HG03521 (cell line): ENCODE measurements around the gene CCDC50.

ENCODE experiments used
- ATAC-seq: cut with Tn5 transposase; IDR thresholded peaks from one replicate; pipeline ENCODE4 v1.9.1; 2021; ENCODE audit warnings: mild to moderate bottlenecking, moderate library complexity; ENCODE audit not compliant: unreplicated experiment

CCDC50 gene

DNA sequence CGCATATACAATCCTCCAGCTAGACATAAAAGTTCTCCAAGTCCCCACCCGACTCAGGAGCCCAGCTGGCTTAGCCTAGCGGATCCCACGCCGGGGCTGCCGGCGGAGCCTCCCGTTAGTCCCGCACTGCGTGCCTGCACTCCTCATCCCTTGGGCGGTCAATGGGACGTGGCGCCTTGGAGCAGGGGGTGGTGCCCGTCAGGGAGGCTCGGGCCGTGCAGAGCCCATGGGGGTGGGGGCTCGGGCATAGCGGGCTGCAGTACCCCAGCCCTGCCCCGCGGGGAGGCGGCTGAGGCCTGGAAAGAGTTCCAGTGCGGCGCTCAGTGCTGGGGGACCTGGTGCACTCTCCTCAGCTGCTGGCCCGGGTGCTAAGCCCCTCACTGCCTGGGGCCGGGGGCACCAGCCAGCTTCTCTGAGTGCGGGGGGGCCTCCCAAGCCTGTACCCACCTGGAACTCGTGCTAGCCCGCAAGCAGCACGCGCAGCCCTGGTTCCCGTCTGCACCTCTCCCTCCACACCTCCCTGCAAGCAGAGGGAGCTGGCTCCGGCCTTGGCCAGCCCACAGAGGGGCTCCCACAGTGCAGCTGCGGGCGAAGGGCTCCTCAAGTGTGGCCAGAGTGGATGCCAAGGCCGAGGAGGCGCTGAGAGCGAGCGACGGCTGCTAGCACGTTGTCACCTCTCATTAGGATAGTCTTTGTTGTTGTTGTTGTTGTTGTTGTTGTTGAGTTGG, 12.2 kb upstream of the CCDC50 start:
- no peak for ATAC-seq

DNA sequence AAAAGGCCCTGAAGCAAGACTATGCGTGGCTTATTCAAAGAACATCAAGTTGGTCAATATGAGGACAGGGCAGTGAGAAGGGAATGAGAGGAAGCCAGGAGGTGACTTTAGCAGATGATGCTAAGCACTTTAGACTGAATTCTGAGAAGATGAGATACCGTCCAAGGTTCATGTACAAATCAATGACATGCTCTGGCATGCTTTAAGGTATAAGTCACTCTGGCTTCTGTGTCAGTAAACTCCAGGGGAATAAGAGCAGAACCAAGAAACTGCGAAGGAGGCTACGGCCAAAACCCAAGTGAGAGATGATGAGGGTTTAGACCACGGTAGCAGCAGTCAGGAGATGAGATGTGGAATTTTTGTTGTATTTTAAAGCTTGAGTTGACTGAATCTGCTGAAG, 8.9 kb upstream of the CCDC50 start:
- no peak for ATAC-seq

DNA sequence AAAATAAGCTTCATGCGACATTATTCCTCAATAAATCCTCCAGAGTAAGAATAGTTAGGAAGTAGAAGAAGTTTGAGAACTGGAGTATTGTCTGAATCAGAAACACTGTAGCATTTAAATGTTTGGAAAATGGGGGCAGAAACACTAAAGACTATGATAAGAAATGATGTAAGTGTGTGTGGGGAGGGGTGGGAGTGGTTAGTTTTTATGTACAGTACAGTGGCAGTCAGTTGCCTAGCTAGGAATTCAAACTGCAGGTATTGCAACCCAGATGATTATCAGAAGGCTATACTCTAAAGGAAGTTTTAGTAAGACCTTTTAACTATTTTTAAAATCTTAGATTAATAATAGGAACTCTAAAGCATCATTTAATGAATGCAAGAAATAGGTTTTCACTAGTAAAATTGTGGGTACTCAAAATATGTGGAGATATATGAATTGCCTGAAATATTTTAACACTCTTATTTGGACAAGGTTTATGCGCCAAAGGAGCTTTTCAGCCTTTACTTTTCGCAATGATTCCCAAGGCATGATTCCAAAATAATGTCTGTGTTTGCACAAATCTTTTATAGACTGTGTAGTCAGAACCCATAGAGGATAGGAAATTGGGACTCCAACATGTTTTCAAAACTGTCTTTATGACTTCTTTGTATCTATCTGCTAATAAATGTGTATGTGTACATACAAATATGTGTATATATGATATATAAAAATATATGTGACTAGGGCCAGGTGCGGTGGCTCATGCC, 8.0 kb upstream of the CCDC50 start:
- no peak for ATAC-seq

DNA sequence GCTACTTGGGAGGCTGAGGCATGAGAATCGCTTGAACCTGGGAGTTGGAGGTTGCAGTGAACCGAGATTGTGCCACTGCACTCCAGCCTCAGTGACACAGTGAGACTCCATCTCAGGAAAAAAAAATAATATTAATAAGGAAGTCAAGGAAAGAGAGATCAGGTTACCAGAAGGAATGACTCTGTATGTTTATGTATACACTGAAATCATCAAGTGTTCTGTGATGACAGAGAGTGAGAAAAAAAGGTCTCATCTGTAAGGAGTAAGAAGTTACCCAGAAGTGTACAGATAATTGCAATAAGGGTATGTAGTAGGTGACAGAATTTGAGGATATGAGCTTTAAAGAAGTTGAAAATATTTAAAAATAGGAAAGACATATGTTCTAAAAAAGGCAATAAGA, 4.3 kb upstream of the CCDC50 start:
- ATAC-seq: no peak

DNA sequence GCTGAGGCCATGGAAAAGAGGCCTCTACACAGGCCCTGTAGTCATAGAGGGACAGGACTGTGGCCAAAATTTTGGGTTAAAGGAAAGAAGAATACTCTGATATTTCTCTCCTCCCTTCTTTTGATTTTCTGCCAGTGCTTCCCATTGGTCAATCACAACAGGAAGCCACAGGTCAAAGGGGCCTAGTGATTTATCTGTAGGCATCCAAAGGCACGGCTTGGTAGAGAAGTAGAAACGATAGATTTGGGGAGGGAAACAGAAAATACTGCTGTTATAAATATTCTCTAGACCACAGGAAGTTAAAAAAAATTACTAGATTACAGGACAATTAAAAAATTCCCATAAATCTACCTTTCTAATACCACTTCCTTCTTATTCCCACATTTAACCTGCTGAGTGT, 1.7 kb upstream of the CCDC50 start:
- ATAC-seq: no peak

DNA sequence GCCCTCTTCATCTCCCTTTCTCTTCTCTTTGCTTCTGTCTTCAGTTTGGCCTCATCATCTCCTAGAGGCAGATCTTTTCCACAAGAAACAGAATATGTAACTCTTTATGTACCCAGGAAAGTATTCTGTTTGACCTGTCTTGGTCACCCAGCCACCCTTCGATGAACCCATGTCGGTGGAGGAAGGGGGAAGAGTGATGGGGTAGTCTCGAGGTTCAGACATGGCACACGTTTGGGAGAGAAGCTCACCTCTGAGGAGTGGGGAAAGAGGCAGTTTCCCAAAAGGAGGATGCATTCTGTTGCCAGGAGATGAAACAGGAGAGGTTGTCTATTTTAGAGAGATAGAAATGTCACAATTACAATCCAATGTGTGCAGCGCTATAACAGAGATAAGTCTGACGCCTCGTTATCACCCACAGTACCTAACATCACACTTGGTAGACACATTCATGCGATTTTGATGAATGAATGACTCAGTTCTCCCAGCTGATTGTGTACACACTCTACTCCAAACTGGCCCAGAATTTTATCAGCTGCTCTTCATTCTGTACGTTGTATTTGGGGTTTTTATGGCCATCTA, 722 bp upstream of the CCDC50 start:
- no peak for ATAC-seq

DNA sequence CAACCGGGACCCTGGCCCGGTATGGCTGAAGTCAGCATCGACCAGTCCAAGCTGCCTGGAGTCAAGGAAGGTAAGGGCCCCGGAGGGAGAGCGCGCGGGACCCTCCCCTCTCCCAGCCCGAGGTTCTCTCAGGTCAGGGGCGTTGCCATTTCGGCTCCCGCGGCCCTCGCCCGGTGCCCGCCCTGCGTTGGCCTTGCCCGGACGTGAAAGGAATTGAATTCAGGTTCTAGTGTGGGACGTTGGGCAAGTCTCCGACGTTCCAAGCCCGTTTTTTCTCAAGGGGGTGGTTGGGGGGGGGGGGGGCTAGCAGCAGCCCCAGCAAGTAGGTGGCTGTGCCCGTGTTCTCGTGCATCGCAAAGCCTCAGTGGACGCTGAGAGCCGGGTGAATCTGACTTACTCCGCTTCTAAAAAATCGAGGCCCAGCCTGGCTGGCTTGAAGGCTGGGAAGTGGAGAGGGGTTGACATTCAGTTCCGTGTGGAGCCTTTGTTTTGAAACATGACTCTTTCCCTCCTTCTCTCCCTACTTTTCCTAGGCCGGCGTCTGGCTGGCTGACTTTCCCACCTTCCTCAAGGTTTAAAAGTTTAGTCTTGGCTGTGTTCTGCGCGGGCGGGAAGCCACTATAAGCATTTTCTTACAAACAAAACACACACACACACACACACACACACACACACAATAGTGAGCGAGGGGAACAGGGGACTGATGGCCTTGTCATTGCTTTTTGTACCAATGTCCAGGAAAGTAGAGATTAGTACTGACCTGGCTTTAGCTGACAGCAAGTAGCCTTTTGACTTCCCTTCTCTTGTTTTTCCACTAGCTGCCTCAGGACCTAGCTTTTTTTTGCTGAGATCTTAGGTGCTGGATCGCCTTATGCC, 698 bp downstream of the CCDC50 start, which contains the start of gene UTS2B:
Gene UTS2B (minus strand): TSS at position 873 of the 876 bp plus-strand sequence. CDS start 48,337 bp downstream, outside the sequence.
- peak; percentile 18 for ATAC-seq

DNA sequence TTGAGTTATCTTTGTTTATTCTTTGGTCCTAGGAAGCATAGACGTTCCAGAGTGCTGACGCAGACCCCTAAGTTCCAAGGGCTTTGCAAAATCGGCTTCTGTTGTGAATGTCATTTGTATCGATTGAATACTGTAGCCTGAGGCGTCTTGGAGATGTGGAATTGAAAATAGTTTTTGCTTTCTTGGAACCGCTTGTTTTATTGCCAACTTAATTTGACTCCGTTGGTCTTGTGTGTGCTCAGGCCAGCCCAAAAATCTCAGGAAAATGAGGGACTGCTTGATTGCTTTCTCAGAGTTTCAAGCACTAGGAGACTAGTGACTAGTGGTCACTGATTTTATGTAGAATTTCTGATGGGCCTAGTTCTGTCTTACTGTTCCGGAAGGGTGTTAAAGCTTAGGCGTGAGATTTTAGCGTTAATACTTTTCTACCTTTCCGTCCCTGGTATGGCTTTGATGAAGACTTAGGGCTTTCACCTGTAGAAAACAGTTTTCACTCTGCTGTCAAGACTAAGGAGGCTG, 1.4 kb downstream of the CCDC50 start:
- ATAC-seq: no peak

DNA sequence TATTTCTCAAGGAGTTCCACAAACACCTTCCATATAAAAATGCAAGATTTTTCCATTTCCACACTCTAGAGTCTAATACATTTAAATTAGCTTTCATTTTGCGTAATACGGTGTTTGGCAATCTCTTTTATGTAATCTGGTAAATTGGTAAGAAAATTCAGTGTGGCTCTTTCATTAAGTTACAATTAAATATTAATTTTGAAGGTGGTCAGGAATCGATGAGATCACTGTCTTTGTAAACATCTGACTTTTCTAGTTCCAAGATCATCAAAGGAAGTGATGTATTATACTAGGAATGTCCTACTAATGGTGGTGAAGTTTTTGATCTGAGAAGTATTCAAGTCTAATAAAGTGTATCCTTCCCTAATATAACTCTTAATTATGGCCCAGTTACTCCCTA, 2.2 kb downstream of the CCDC50 start:
- ATAC-seq: no peak

DNA sequence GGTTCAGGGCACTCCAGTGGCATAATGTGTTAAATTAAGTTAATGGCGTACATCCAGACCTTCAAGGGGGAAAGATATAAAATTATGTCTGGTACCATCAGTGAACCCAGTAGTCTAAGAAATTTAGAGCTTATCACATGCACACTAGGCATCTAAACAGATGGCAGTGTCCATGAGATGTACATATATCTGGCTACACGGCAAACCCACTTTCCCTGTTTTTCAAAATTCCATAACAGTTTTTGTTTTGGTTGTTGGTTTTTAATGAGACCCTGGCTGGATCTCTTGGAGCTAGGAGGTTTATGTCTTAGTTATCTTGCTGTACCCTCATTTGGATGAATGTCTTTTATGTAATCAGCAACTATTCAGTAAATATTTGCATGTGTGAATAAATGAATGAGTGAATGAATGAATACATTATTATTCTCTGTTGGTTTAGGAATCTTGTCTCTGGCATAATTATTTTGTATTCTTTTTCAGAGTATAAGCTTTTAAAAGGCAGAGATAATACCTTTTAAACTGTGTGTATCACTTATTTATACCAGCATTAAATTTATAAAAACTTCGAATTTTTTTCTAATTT, 4.2 kb downstream of the CCDC50 start:
- no peak for ATAC-seq

DNA sequence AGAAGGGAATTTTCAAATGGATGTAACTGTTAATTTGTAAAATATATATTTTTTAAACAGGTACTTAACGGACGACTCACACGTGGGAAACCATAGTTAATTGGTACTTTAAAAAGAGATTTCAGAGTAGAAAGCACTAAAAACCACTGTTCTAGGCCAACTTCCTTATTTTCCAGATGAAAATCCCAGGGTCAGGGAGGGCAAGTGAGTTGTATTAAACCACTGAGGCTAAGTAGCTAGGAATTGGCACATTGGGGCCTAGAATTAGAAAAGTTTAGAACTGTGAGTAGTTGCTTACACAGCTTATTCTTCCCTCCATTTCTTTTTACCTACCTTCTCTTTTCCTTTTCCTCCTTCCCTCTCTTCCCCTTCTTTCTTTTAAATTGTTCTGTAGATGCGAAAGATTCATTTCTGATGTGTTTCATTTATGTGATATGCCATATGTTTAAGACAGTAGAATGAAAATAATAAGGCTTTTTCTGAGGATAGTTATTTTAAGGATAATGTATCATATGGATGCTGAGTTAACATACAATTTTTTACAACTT, 5.2 kb downstream of the CCDC50 start:
- no peak for ATAC-seq

DNA sequence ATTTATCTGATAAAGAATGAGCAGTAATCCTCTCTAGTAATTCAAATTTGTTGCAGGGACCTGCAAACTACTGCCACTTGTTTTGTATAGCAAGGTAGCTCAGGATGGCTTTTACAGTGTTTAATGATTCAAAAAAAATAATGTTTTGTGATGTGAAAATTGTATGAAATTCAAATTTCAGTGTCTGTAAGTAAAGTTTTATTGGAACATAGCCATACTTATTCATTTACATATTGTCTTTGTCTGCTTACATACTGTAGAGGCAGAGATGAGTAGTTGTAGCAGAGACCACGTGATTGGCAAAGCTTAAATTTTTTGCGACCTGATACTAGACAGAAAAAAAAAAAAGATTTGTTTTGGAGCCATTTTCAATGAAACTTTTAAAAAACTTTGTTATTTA, 7.6 kb downstream of the CCDC50 start:
- ATAC-seq: no peak

DNA sequence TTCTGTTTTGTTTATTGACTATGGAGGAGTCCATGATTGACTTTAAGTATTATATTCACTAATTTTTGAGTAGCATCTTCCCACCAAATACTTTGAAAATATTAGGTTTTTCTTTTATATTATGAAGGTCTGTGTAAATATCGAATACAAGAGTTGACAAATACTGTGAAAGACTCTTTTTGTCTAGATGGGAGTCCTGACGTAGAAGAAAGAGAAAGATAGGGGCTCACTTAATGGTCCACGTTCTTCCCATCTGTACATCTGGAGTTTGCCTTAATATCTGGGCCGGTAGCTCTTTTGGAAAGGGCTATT, 8.9 kb downstream of the CCDC50 start:
- ATAC-seq: no peak

DNA sequence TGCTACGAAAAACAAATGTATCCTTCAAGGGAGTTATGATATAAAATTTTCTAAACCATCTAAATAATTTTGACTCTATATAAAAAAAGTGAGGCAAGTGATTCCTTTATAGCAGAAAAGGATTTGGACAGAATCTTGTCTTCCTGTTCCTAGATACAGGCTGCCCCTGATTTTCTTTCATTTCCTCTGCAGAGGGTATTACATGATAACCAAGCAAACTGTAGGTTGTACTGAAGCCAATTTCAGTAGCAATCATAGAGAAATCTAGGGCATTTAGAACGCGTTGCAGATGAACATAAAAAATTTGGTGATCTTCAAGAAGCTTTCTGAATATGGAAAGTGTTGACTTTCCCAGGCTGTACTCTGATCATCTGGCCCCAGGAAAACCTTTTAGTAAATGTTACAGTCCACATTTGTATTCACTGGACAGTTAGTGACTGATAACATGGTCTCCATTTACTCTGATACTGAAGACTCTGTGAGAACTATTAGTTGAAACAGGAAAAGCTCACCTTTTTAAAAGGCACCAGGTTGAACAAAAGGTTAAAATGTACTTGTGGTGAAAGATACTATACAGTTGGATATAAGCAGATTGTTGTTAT, 10.2 kb downstream of the CCDC50 start:
- no peak for ATAC-seq

DNA sequence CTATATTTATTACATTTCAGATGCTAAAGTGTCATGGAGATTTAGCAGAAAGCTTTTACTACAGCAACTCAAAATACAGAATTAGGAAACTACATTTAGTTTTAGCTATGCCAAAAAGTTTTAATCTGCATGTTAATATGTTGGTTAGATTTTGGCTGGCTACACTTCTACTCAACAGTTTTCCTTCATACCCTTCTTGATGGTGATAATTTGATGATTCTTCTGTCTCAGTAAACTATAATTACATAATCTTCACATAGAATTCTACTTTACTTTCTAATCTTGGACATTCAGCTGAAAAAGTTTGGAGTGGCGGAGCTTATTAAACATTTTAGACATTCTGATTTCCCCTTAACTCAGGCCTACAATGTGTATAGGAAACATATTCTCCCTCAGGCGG, 11.2 kb downstream of the CCDC50 start:
- no peak for ATAC-seq

DNA sequence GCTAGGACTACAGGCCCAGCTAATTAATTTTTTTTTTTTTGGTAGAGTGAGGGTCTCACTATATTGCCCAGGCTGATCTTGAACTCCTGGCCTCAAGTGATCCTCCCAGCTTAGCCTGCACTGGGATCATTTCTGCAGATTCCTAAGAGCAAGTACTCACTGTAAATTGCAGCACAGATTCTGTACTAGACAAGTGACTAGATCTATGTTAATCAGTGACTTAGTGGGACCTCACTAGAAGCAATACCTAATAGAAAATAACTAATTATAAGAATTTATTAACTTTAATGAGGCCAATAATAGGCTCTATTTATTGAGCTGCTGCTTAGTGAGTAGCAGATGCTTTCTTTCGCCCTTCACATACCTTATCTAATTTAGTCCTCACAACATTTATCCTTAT, 11.8 kb downstream of the CCDC50 start:
- no peak for ATAC-seq

DNA sequence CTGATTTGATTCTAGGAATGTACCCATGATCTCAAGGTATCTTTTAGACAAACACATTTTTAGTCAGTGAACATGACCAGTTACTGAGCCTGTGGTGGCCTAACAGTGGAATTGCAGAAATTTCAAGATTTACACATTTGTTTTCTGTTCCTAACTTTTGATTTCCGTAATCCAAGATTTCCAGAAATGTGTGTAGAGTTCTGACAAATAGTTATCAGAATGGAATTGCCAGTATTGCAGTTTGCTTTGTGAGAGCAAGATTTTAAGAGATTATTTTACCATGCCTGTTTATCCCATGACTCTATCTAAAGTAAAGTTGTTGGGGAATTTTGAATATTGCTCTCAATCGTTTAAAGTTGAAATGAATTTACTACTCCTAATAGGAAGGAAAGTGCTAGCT, 12.8 kb downstream of the CCDC50 start:
- ATAC-seq: no peak

DNA sequence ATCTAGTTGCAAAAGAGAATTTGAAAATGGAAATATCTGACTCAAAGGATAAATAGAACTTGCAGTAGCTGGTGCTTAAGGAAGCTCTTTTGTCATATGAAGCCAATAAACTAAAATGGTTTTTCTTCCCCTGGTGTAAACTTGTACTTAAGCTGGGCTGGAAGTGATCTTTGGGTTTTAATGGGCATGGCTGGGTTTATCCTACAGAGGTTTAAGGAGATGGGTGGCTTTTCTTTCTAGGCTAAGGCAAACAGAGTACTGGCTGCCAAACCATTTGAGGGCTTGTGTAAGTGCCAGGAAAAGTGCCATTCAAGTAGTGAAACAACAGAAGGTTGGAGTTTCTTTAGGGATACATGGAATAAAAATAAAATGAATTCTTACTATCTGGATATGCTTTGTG, 13.2 kb downstream of the CCDC50 start:
- ATAC-seq: no peak

DNA sequence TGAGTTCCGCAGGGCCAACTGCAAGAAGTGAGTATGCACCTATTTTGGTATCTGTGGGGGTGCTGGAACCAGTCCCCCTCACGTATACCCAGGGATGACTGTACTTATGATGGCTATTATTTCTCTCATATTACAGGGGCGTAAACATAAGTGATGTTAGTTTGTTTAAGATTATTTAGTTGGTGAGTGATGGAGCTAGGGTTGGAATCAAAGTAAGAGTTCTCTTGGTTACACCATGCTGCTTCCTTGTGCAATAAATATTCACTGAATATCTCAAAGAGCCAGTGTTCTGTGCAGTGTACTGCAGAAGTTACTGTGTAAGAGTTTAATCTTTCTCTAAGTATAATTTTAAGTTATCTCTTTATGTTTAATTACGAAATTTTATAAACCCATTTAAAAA, 13.9 kb downstream of the CCDC50 start:
- ATAC-seq: no peak

DNA sequence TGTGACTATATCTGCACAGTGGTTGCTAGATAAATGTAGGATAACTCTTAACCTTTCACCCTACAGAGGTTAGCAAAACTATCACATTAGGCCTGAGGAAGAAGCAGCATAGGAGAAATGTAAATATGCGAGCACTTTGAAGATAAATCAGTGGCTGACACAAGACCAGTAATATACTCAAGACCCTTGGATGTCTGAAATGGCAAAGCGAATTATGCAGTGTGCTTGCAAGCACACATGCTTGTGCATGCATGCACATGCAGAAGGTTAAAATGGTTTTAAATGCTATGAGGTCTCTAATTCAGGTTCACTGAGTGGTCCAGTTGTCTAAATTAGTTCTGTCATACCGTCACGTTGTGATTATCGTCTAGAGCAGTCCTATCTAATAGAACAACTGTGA, 14.7 kb downstream of the CCDC50 start:
- ATAC-seq: no peak
